K562 (cell line): Measurements from ENCODE around the gene CTSF. TPM values are rescaled to one million over a fixed set of nuclear protein-coding genes. Genes with fewer than 3 reads are reported as not detected.
A peak's percentile ranks its signal among the peaks of the same experiment; 100 is the strongest.

Experiments used
- BACH1 ChIP-seq: fragments of 200-800 bp; sonication (Bioruptor generic); IDR thresholded peaks from 2 replicates; pipeline ENCODE4 v1.6.1; 2016; ENCODE audit warnings: missing genetic modification characterization, missing compliant biosample characterization
- HBP1 ChIP-seq: fragments of 450-650 bp; formaldehyde crosslinking; IDR thresholded peaks from 2 replicates; pipeline ENCODE4 v1.4.0; 2022; ENCODE audit warnings: missing genetic modification characterization
- IFI16 ChIP-seq: fragments of 250-450 bp; sonication (Bioruptor Pico); IDR thresholded peaks from 2 replicates; pipeline ENCODE4 v2.1.2; 2022; ENCODE audit warnings: mild to moderate bottlenecking, inconsistent platforms
- MTA1 ChIP-seq: fragments of 450-650 bp; IDR thresholded peaks from 2 replicates; pipeline ENCODE4 v1.6.1; 2017; ENCODE audit warnings: borderline replicate concordance
- NCOA1 ChIP-seq: fragments of 450-650 bp; IDR thresholded peaks from 2 replicates; pipeline ENCODE4 v1.6.1; 2016; ENCODE audit warnings: low read depth
- NFYB ChIP-seq: IDR thresholded peaks from 2 replicates; pipeline ENCODE4 v1.6.1; 2011; ENCODE audit warnings: mild to moderate bottlenecking, moderate library complexity; ENCODE audit not compliant: insufficient read length; ENCODE audit errors: extremely low read depth
- PATZ1 ChIP-seq: fragments of 250-450 bp; sonication (Bioruptor Pico); IDR thresholded peaks from 2 replicates; pipeline ENCODE4 v1.5.0; 2020; ENCODE audit warnings: mild to moderate bottlenecking, borderline replicate concordance
- PYGO2 ChIP-seq: fragments of 450-650 bp; IDR thresholded peaks from 2 replicates; pipeline ENCODE4 v1.6.1; 2016; ENCODE audit warnings: mild to moderate bottlenecking, missing genetic modification characterization, moderate library complexity, missing compliant biosample characterization
- SAFB ChIP-seq: fragments of 200-400 bp; formaldehyde crosslinking; IDR thresholded peaks from 2 replicates; pipeline ENCODE4 v1.6.1; 2017; ENCODE audit warnings: low read depth, low read length, borderline replicate concordance
- SAP30 ChIP-seq: fragments of 200-600 bp; sonication (generic); IDR thresholded peaks from 2 replicates; pipeline ENCODE4 v1.6.1; 2012; ENCODE audit warnings: borderline replicate concordance, low read depth, mild to moderate bottlenecking, moderate library complexity, low read length, control low read depth, inconsistent platforms; ENCODE audit not compliant: insufficient read depth, poor library complexity, severe bottlenecking
- STAT5A ChIP-seq: IDR thresholded peaks from 2 replicates; pipeline ENCODE4 v1.6.1; 2012; ENCODE audit warnings: low read length, inconsistent platforms, borderline replicate concordance
- TGIF2 ChIP-seq: sonication (generic); formaldehyde crosslinking; IDR thresholded peaks from 2 replicates; pipeline ENCODE4 v1.8.1; 2022; ENCODE audit warnings: mild to moderate bottlenecking, missing genetic modification reagents, moderate library complexity
- ZC3H11A ChIP-seq: IDR thresholded peaks from 2 replicates; pipeline ENCODE4 v1.6.1; 2012; ENCODE audit warnings: low read depth, low read length, improper control_type of control experiment
- ZNF12 ChIP-seq: sonication (generic); formaldehyde crosslinking; IDR thresholded peaks from 2 replicates; pipeline ENCODE4 v1.4.0; 2020; ENCODE audit warnings: mild to moderate bottlenecking, missing genetic modification reagents
- ZNF431 ChIP-seq: sonication (generic); formaldehyde crosslinking; IDR thresholded peaks from 2 replicates; pipeline ENCODE4 v1.8.0; 2022; ENCODE audit warnings: mild to moderate bottlenecking, missing genetic modification reagents
- ZNF699 ChIP-seq: fragments of 250-450 bp; sonication (Bioruptor Pico); IDR thresholded peaks from 2 replicates; pipeline ENCODE4 v1.8.0; 2021; ENCODE audit warnings: mild to moderate bottlenecking, moderate library complexity; ENCODE audit not compliant: insufficient replicate concordance
- ZNF740 ChIP-seq, 3 experiments: fragments of 200-800 bp in 1 of 3; sonication (Bioruptor generic) in 1 of 3; sonication (generic) in 1 of 3; formaldehyde crosslinking in 1 of 3; IDR thresholded peaks; 2 replicates each; pipeline versions ENCODE4 v1.6.1 to v1.8.0; 2016 to 2022; ENCODE audit warnings: mild to moderate bottlenecking in 2 of 3, missing compliant biosample characterization in 2 of 3, missing genetic modification characterization in 2 of 3, missing genetic modification reagents in 1 of 3
- polyA plus RNA-seq, 8 experiments: library from polyadenylated mRNA; depleted of rRNA in 4 of 8; stranded (reverse) in 5 of 8; unstranded in 3 of 8; fragments of >200 nt; fragmentation: Nextera tagmentation in 2 of 8; fragmentation: Illumina TruSeq in 1 of 8; extraction: Ambion mirVana in 2 of 8; extraction: Trizol in 1 of 8; gene quantifications; 2 replicates each; pipeline versions ENCODE4 v1.2.1 to v1.2.3, GENCODE V29; 2011 to 2014; ENCODE audit warnings: inconsistent platforms in 1 of 8, missing spikeins in 1 of 8
- total RNA-seq, 7 experiments: library from RNA; depleted of rRNA in 6 of 7; stranded (reverse); fragments of >200 nt in 6 of 7; fragmentation: Illumina TruSeq in 2 of 7; extraction: Trizol in 2 of 7; gene quantifications; 2 replicates each; pipeline versions ENCODE4 v1.2.1 to v1.2.3, GENCODE V29; 2011 to 2021; ENCODE audit warnings: low replicate concordance in 1 of 7
- TF ChIP-seq, protein P1 (sequence below), 3 experiments: fragments of 200-800 bp in 1 of 3; fragments of 250-450 bp in 1 of 3; fragments of 450-650 bp in 1 of 3; sonication (Bioruptor Pico) in 1 of 3; sonication (Bioruptor generic) in 1 of 3; formaldehyde crosslinking in 1 of 3; IDR thresholded peaks; 2 replicates each; pipeline versions ENCODE4 v1.6.1 to v1.8.0; 2016 to 2022; ENCODE audit warnings: mild to moderate bottlenecking in 2 of 3, missing genetic modification characterization in 2 of 3, missing compliant biosample characterization in 1 of 3, moderate library complexity in 1 of 3

The CTSF gene
- total and polyA plus RNA-seq, 9 of the 15 experiments (the other 6 are each of a cell fraction or from before 2014, with no cell fraction given), result 0.41 to 10.5 (median 3.8) TPM

GRCh38 chr11:66568124-66568916 lies at the start of gene CTSF (continued):
- TF ChIP-seq PATZ1 (CRISPR knock-in tag), result no peak
- no peak for TF ChIP-seq HBP1 (CRISPR knock-in tag)
- 0 out of 2 replicates have a peak, but pooled peaks have one; percentile 21 for TF ChIP-seq ZNF12 (CRISPR knock-in tag)
- TF ChIP-seq STAT5A, result no peak
- peak; percentile 65; the same call in 1 of the 2 replicates for TF ChIP-seq ZNF431 (CRISPR knock-in tag)
- no peak for TF ChIP-seq PYGO2
- no peak for TF ChIP-seq MTA1
- TF ChIP-seq TGIF2, result no peak
- peak; percentile 57 for TF ChIP-seq SAP30
- no peak for TF ChIP-seq SAFB
- no peak for TF ChIP-seq ZNF699
- TF ChIP-seq NCOA1, result no peak
- no peak for TF ChIP-seq IFI16 (CRISPR knock-in tag)
- TF ChIP-seq NFYB, result peak; percentile 46
- TF ChIP-seq BACH1 (tag), result no peak
- TF ChIP-seq, protein P1, sequence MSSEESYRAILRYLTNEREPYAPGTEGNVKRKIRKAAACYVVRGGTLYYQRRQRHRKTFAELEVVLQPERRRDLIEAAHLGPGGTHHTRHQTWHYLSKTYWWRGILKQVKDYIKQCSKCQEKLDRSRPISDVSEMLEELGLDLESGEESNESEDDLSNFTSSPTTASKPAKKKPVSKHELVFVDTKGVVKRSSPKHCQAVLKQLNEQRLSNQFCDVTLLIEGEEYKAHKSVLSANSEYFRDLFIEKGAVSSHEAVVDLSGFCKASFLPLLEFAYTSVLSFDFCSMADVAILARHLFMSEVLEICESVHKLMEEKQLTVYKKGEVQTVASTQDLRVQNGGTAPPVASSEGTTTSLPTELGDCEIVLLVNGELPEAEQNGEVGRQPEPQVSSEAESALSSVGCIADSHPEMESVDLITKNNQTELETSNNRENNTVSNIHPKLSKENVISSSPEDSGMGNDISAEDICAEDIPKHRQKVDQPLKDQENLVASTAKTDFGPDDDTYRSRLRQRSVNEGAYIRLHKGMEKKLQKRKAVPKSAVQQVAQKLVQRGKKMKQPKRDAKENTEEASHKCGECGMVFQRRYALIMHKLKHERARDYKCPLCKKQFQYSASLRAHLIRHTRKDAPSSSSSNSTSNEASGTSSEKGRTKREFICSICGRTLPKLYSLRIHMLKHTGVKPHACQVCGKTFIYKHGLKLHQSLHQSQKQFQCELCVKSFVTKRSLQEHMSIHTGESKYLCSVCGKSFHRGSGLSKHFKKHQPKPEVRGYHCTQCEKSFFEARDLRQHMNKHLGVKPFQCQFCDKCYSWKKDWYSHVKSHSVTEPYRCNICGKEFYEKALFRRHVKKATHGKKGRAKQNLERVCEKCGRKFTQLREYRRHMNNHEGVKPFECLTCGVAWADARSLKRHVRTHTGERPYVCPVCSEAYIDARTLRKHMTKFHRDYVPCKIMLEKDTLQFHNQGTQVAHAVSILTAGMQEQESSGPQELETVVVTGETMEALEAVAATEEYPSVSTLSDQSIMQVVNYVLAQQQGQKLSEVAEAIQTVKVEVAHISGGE (CRISPR knock-in tag; IDR thresholded peaks at IDR 0.05), result no peak
- no peak for TF ChIP-seq ZC3H11A
- TF ChIP-seq ZNF740 (CRISPR knock-in tag; IDR thresholded peaks at IDR 0.05), result no peak
- no peak for TF ChIP-seq ZNF740 (tag; IDR thresholded peaks at IDR 0.05)
